Activated CD8-positive, alpha-beta T cell treated with anti-CD3 and anti-CD28 coated beads for 36 hours (primary cell): Measurements from ENCODE around the gene RAB24. TPM values are rescaled to one million over a fixed set of nuclear protein-coding genes. Genes with fewer than 3 reads are reported as not detected.

Experiments
- ATAC-seq: fragments of 200-7000 bp; cut with Tn5 transposase; one replicate; pipeline ENCODE4 v1.10.0; 2021; ENCODE audit warnings: mild to moderate bottlenecking, moderate library complexity
- CTCF ChIA-PET: fragments of 350-600 bp; sonication (Branson Sonifier 250); formaldehyde crosslinking; loops from one replicate; lab custom pipeline; 2021; ENCODE audit warnings: antibody characterized with exemption; lab: Charles Lee
- POLR2A ChIA-PET: fragments of 350-600 bp; sonication (Branson Sonifier 250); formaldehyde crosslinking; loops from one replicate; lab custom pipeline; 2021; ENCODE audit warnings: antibody characterized with exemption; lab: Charles Lee
- DNase-seq: peaks from one replicate; pipeline ENCODE4 v3.0.0-alpha.2; 2020
- H3K27ac Mint-ChIP-seq: one replicate; pipeline ENCODE4 v1.8.0; 2021; ENCODE audit warnings: mild to moderate bottlenecking, mixed read lengths
- H3K27me3 Mint-ChIP-seq: one replicate; pipeline ENCODE4 v1.8.0; 2021; ENCODE audit warnings: mixed read lengths
- H3K36me3 Mint-ChIP-seq: one replicate; pipeline ENCODE4 v1.8.0; 2021; ENCODE audit warnings: low read depth, mixed read lengths
- H3K4me1 Mint-ChIP-seq: one replicate; pipeline ENCODE4 v1.8.0; 2021; ENCODE audit warnings: low read depth, mixed read lengths
- H3K4me3 Mint-ChIP-seq: one replicate; pipeline ENCODE4 v1.8.0; 2021; ENCODE audit warnings: mild to moderate bottlenecking, moderate library complexity, mixed read lengths
- H3K9me3 Mint-ChIP-seq: one replicate; pipeline ENCODE4 v1.8.0; 2021; ENCODE audit warnings: mixed read lengths
- intact Hi-C: fragments of 100-400 bp; cut with micrococcal nuclease; formaldehyde crosslinking; loops from one replicate; pipeline ENCODE4 v1.10.0; 2022
- total RNA-seq, 2 experiments: library from RNA; stranded (reverse); gene quantifications; one replicate each; pipeline ENCODE4 v1.2.3, GENCODE V29; 2021
- TF ChIP-seq, protein P1 (sequence below): fragments of 200-600 bp; IDR thresholded peaks from one replicate; pipeline ENCODE4 v1.8.0; 2022; ENCODE audit warnings: antibody characterized with exemption, mild to moderate bottlenecking

Gene RAB24
- total RNA-seq, 2 experiments from 2014 or later = 26.6 TPM

DNA sequence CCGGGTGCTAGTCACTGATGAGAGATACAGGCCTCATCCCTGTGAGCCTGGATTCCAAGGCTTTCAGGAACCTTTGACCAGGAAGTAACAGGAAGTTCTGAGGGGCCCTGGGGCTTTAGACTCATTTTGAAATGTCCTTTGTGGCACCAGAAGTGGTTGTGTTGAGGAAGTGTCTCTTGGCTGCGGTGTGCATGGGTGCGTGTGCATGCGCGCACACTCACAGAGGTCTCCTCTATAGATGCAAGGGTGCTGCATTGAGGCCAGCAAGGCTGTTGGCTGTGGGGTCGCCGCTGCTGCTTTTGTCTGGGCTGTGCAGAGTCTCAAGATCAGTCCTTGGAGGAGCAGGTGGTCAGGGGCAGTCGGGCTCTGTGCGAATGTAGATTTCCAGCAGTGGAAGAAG is 7.6 kb downstream of the RAB24 start:
- no peak for ATAC-seq

DNA sequence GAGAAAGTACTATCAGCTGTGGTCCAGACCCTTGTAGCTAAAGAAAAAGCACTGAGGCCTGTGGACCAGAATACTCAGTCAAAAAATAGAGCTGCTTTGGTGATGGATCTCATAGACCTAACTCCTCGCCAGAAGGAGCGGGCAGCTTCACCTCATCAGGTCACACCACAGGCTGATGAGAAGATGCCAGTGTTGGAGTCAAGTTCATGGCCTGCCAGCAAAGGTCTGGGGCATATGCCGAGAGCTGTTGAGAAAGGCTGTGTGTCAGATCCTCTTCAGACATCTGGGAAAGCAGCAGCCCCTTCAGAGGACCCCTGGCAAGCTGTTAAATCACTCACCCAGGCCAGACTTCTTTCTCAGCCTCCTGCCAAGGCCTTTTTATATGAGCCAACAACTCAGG is 8.9 kb downstream of the RAB24 start:
- intact Hi-C loops = no loop called here
- Mint-ChIP-seq H3K4me3 (no peak overlapping the region), H3K4me1 (peaks cover 33% of the 10 kb centered on the region), H3K27me3 (no peaks in the 10 kb centered on the region), H3K9me3 (no peaks in the 10 kb centered on the region), H3K27ac (no peak overlapping the region), H3K36me3 (peaks cover 49% of the 10 kb centered on the region)
- TF ChIP-seq, protein P1, sequence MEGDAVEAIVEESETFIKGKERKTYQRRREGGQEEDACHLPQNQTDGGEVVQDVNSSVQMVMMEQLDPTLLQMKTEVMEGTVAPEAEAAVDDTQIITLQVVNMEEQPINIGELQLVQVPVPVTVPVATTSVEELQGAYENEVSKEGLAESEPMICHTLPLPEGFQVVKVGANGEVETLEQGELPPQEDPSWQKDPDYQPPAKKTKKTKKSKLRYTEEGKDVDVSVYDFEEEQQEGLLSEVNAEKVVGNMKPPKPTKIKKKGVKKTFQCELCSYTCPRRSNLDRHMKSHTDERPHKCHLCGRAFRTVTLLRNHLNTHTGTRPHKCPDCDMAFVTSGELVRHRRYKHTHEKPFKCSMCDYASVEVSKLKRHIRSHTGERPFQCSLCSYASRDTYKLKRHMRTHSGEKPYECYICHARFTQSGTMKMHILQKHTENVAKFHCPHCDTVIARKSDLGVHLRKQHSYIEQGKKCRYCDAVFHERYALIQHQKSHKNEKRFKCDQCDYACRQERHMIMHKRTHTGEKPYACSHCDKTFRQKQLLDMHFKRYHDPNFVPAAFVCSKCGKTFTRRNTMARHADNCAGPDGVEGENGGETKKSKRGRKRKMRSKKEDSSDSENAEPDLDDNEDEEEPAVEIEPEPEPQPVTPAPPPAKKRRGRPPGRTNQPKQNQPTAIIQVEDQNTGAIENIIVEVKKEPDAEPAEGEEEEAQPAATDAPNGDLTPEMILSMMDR = no peak
- CTCF ChIA-PET = interaction anchor here (1.1 to 2.3 kb wide), 3 partner anchors 15 to 73 kb away, joined by 3 to 10 read pairs (median 3); no protein-coding TSS in a partner anchor
- POLR2A ChIA-PET = interaction anchor here (1.1 kb wide), 1 partner anchor 9 kb away, joined by 6 read pairs; the partner anchor contains the start of genes PRELID1 and RAB24
- DNase-seq (no peak), ATAC-seq (no peak)

More for the DNA sequence above, 7.6 kb downstream of the RAB24 start:
- Mint-ChIP-seq H3K36me3 (peaks cover 50% of the 10 kb centered on the region), H3K4me1 (peaks cover 44% of the 10 kb centered on the region), H3K27me3 (no peaks in the 10 kb centered on the region), H3K4me3 (no peak overlapping the region), H3K27ac (peak overlapping the region; percentile 74), H3K9me3 (no peaks in the 10 kb centered on the region)
- DNase-seq = no peak
- ChIA-PET CTCF (interaction anchor here (1.0 to 7.0 kb wide), 4 partner anchors 12 to 183 kb away, joined by 3 to 43 read pairs (median 20); no protein-coding TSS in a partner anchor), POLR2A (no interaction called here)
- TF ChIP-seq, protein P1 = no peak
- intact Hi-C loops = no loop called here

DNA sequence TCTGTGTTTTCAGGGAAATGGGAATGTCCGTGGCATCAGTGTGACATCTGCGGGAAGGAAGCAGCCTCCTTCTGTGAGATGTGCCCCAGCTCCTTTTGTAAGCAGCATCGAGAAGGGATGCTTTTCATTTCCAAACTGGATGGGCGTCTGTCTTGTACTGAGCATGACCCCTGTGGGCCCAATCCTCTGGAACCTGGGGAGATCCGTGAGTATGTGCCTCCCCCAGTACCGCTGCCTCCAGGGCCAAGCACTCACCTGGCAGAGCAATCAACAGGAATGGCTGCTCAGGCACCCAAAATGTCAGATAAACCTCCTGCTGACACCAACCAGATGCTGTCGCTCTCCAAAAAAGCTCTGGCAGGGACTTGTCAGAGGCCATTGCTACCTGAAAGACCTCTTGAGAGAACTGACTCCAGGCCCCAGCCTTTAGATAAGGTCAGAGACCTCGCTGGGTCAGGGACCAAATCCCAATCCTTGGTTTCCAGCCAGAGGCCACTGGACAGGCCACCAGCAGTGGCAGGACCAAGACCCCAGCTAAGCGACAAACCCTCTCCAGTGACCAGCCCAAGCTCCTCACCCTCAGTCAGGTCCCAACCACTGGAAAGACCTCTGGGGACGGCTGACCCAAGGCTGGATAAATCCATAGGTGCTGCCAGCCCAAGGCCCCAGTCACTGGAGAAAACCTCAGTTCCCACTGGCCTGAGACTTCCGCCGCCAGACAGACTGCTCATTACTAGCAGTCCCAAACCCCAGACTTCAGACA is 9.5 kb downstream of the RAB24 start:
- H3K27ac Mint-ChIP-seq = no peak overlapping the region
- TF ChIP-seq, protein P1 = no peak
- H3K4me1 Mint-ChIP-seq = peaks cover 30% of the 10 kb centered on the region
- no peaks in the 10 kb centered on the region for H3K27me3 Mint-ChIP-seq
- no peak overlapping the region for H3K4me3 Mint-ChIP-seq
- intact Hi-C loops = no loop called here
- DNase-seq (no peak), ATAC-seq (no peak)
- ChIA-PET CTCF (interaction anchor here (1.3 to 2.3 kb wide), 3 partner anchors 16 to 75 kb away, joined by 3 to 10 read pairs (median 5); no protein-coding TSS in a partner anchor), POLR2A (interaction anchor here (0.8 to 1.3 kb wide), 3 partner anchors 9 to 16 kb away, joined by 3 to 6 read pairs (median 4); partner anchors contain the start of genes PRELID1 and RAB24)
- H3K9me3 Mint-ChIP-seq = no peaks in the 10 kb centered on the region
- peaks cover 52% of the 10 kb centered on the region for H3K36me3 Mint-ChIP-seq

DNA sequence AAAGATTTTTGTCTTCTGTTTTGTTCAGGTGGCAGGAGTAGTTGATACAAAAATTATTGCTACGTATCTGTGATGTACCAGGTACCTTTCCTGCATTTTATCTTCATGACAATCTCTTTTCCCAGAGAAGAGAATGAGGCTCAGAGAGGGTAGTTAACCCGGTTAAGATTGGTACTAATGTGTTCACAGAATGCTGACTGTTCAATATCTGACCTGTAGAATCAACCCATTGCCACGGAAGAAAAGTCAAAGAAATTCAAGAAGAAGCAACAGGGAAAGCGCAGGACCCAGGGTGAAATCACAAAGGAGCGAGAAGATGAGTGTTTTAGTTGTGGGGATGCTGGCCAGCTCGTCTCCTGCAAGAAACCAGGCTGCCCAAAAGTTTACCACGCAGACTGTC is 11.8 kb downstream of the RAB24 start:
- H3K4me1 Mint-ChIP-seq = peaks cover 18% of the 10 kb centered on the region
- CTCF ChIA-PET = no interaction called here
- H3K9me3 Mint-ChIP-seq = no peaks in the 10 kb centered on the region
- DNase-seq = no peak
- no peaks in the 10 kb centered on the region for H3K27me3 Mint-ChIP-seq
- intact Hi-C loops = no loop called here
- no peak overlapping the region for H3K4me3 Mint-ChIP-seq
- POLR2A ChIA-PET = no interaction called here
- peaks cover 52% of the 10 kb centered on the region for H3K36me3 Mint-ChIP-seq
- ATAC-seq = no peak
- no peak overlapping the region for H3K27ac Mint-ChIP-seq
- TF ChIP-seq, protein P1 = no peak
